C4-2B (cell line): ENCODE data around the gene CAGE1.
"Not testable (repeated sequence)": the region's sequence is repeated elsewhere in the genome, so short reads cannot be mapped to it uniquely, and the experiment has no call there.

ENCODE experiments used
- H3K27ac ChIP-seq: fragments of 450-650 bp; 2 replicates; pipeline ENCODE4 v1.5.1; 2017
- CTCF ChIP-seq: fragments of 450-650 bp; conservative IDR thresholded peaks from 2 replicates; pipeline ENCODE4 v1.5.1; 2017; ENCODE audit warnings: mild to moderate bottlenecking
- ZFX ChIP-seq: fragments of 450-650 bp; IDR thresholded peaks from 2 replicates; pipeline ENCODE4 v1.6.1; 2017

Gene CAGE1

GRCh38 chr6:7332090-7332745, 57.3 kb downstream of the CAGE1 start:
- no peak overlapping the region for H3K27ac ChIP-seq
- TF ChIP-seq ZFX (no peak), CTCF (no peak)

GRCh38 chr6:7331452-7331851, 58.1 kb downstream of the CAGE1 start:
- no peak overlapping the region for H3K27ac ChIP-seq
- no peak for TF ChIP-seq CTCF
- no peak for TF ChIP-seq ZFX

- no peak overlapping the region for H3K27ac ChIP-seq
- no peak for TF ChIP-seq CTCF
- TF ChIP-seq ZFX = no peak
These were observed 61.3 kb downstream of the CAGE1 start for GRCh38 chr6:7328243-7328642.

GRCh38 chr6:7325750-7326149, 63.8 kb downstream of the CAGE1 start:
- TF ChIP-seq CTCF (no peak), ZFX (no peak)
- no peak overlapping the region for H3K27ac ChIP-seq

GRCh38 chr6:7324520-7324919, 65.0 kb downstream of the CAGE1 start:
- no peak overlapping the region for H3K27ac ChIP-seq
- no peak for TF ChIP-seq CTCF
- no peak for TF ChIP-seq ZFX

GRCh38 chr6:7323074-7323473, 66.5 kb downstream of the CAGE1 start:
- H3K27ac ChIP-seq = no peak overlapping the region
- TF ChIP-seq CTCF = no peak
- no peak for TF ChIP-seq ZFX

- not testable (repeated sequence) for H3K27ac ChIP-seq
These were observed 67.7 kb downstream of the CAGE1 start for GRCh38 chr6:7321866-7322265.

- not testable (repeated sequence) for H3K27ac ChIP-seq
These were observed 70.1 kb downstream of the CAGE1 start for GRCh38 chr6:7319406-7319805.
